GM18870 (cell line): ENCODE measurements around the gene ORAI2.

ENCODE experiments used
- ATAC-seq: cut with Tn5 transposase; IDR thresholded peaks from one replicate; pipeline ENCODE4 v1.9.1; 2021; ENCODE audit warnings: moderate library complexity; ENCODE audit not compliant: unreplicated experiment

ORAI2 gene

GRCh38 chr7:102413611-102414010, 19.8 kb upstream of the ORAI2 start:
- no peak for ATAC-seq

GRCh38 chr7:102415685-102416225, 17.6 kb upstream of the ORAI2 start:
- ATAC-seq: no peak

- ATAC-seq: no peak
These were observed 17.0 kb upstream of the ORAI2 start for GRCh38 chr7:102416406-102416805.

- no peak for ATAC-seq
These were observed 16.3 kb upstream of the ORAI2 start for GRCh38 chr7:102417105-102417504.

- no peak for ATAC-seq
These were observed 14.8 kb upstream of the ORAI2 start for GRCh38 chr7:102418592-102418991.

- ATAC-seq: no peak
These were observed 11.6 kb upstream of the ORAI2 start for GRCh38 chr7:102421706-102422240.

- no peak for ATAC-seq
These were observed 9.2 kb upstream of the ORAI2 start for GRCh38 chr7:102424129-102424551.

- ATAC-seq: peak; percentile 45
These were observed 8.6 kb upstream of the ORAI2 start for GRCh38 chr7:102424787-102425218.

- peak; percentile 43 for ATAC-seq
These were observed 7.6 kb upstream of the ORAI2 start for GRCh38 chr7:102425639-102426267.

- ATAC-seq: peak; percentile 43
These were observed 6.9 kb upstream of the ORAI2 start for GRCh38 chr7:102426268-102427018.

GRCh38 chr7:102427019-102427405, 6.4 kb upstream of the ORAI2 start:
- no peak for ATAC-seq

GRCh38 chr7:102429141-102429899, 4.1 kb upstream of the ORAI2 start:
- no peak for ATAC-seq

- no peak for ATAC-seq
These were observed 1.6 kb upstream of the ORAI2 start for GRCh38 chr7:102431617-102432298.

- no peak for ATAC-seq
These were observed 745 bp upstream of the ORAI2 start for GRCh38 chr7:102432442-102433218.

GRCh38 chr7:102434039-102434486, 688 bp downstream of the ORAI2 start:
- no peak for ATAC-seq

GRCh38 chr7:102436118-102436517, 2.7 kb downstream of the ORAI2 start:
- ATAC-seq: no peak

GRCh38 chr7:102439963-102440795, 6.8 kb downstream of the ORAI2 start:
- ATAC-seq: no peak

- ATAC-seq: peak; percentile 49
These were observed 11.7 kb downstream of the ORAI2 start for GRCh38 chr7:102444961-102445673.
